CD14-positive monocyte (primary cell): ENCODE data around the gene MOGAT3. TPM values are rescaled to one million over a fixed set of nuclear protein-coding genes. Genes with fewer than 3 reads are reported as not detected.
A peak's percentile ranks its signal among the peaks of the same experiment; 100 is the strongest.

Experiments used
- DNase-seq, 3 donors: peaks; one replicate each; pipeline ENCODE4 v3.0.0-alpha.2; 2011 to 2022
- H2AFZ ChIP-seq: 2 replicates; pipeline ENCODE4 v1.6.0; 2012; ENCODE audit warnings: mild to moderate bottlenecking, low read depth, low read length, inconsistent platforms; ENCODE audit not compliant: insufficient read depth, poor library complexity, severe bottlenecking
- H3K27ac ChIP-seq, 2 donors: 1 replicate in 1 of 2; 2 replicates in 1 of 2; pipeline ENCODE4 v1.5.1; 2012 to 2013; ENCODE audit warnings: low read length in 2 of 2, control low read depth in 1 of 2, inconsistent platforms in 1 of 2, low read depth in 1 of 2, mild to moderate bottlenecking in 1 of 2
- H3K27me3 ChIP-seq, 2 donors: one replicate each; pipeline versions ENCODE4 v1.6.0 to v1.6.1; 2011 to 2013; ENCODE audit warnings: low read length in 2 of 2; ENCODE audit not compliant: control insufficient read depth in 2 of 2, insufficient read depth in 2 of 2
- H3K36me3 ChIP-seq, 2 donors: replicated peaks in 1 of 2; 1 replicate in 1 of 2; 2 replicates in 1 of 2; pipeline versions ENCODE4 v1.5.1 to v1.6.1; 2012 to 2013; ENCODE audit warnings: low read length in 2 of 2, control low read depth in 1 of 2, inconsistent platforms in 1 of 2, mild to moderate bottlenecking in 1 of 2; ENCODE audit not compliant: insufficient read depth in 2 of 2, control insufficient read depth in 1 of 2
- H3K4me1 ChIP-seq, 2 donors: 1 replicate in 1 of 2; 2 replicates in 1 of 2; pipeline versions ENCODE4 v1.5.1 to v1.6.1; 2012 to 2013; ENCODE audit warnings: low read length in 2 of 2, control low read depth in 1 of 2, inconsistent platforms in 1 of 2, mild to moderate bottlenecking in 1 of 2, moderate library complexity in 1 of 2; ENCODE audit not compliant: insufficient read depth in 2 of 2, control insufficient read depth in 1 of 2
- H3K4me2 ChIP-seq: replicated peaks from 2 replicates; pipeline ENCODE3; 2012; ENCODE audit warnings: low read length, moderate library complexity, mild to moderate bottlenecking; ENCODE audit not compliant: poor library complexity, severe bottlenecking; ENCODE audit errors: extremely low read depth
- H3K4me3 ChIP-seq, 3 experiments: fragments of 200-600 bp in 1 of 3; sonication (generic) in 1 of 3; replicated peaks in 1 of 3; 1 replicate in 2 of 3; 2 replicates in 1 of 3; pipeline ENCODE4 v1.5.1; 2011 to 2013; ENCODE audit warnings: low read length in 3 of 3, mild to moderate bottlenecking in 3 of 3, control low read depth in 2 of 3, low read depth in 2 of 3, inconsistent platforms in 1 of 3, moderate library complexity in 1 of 3
- H3K79me2 ChIP-seq: 2 replicates; pipeline ENCODE4 v1.6.0; 2012; ENCODE audit warnings: mild to moderate bottlenecking, control low read depth, inconsistent platforms, low read length, moderate library complexity; ENCODE audit not compliant: insufficient read depth
- H3K9ac ChIP-seq: 2 replicates; pipeline ENCODE4 v1.6.0; 2017; ENCODE audit warnings: low read length, mild to moderate bottlenecking; ENCODE audit not compliant: insufficient read depth, poor library complexity, severe bottlenecking
- H3K9me3 ChIP-seq, 2 donors: replicated peaks in 1 of 2; 1 replicate in 1 of 2; 2 replicates in 1 of 2; pipeline versions ENCODE4 v1.5.1 to v1.6.1; 2012 to 2013; ENCODE audit warnings: low read length in 2 of 2, control low read depth in 1 of 2; ENCODE audit not compliant: control insufficient read depth in 1 of 2, insufficient read depth in 1 of 2
- H4K20me1 ChIP-seq: 2 replicates; pipeline ENCODE4 v1.6.0; 2012; ENCODE audit warnings: mild to moderate bottlenecking, low read length, control low read depth, moderate library complexity; ENCODE audit not compliant: insufficient read depth
- H3K27ac Mint-ChIP-seq, 7 donors: one replicate each; pipeline ENCODE4 v1.8.0; 2020; ENCODE audit warnings: mild to moderate bottlenecking in 7 of 7, mixed read lengths in 7 of 7, moderate library complexity in 6 of 7, inconsistent platforms in 2 of 7
- H3K27me3 Mint-ChIP-seq, 3 donors: one replicate each; pipeline ENCODE4 v1.8.0; 2021 to 2022; ENCODE audit warnings: low read depth in 3 of 3, mild to moderate bottlenecking in 3 of 3, mixed read lengths in 3 of 3, moderate library complexity in 3 of 3, inconsistent platforms in 1 of 3
- H3K36me3 Mint-ChIP-seq, 2 donors: one replicate each; pipeline ENCODE4 v1.8.0; 2020; ENCODE audit warnings: mixed read lengths in 2 of 2, inconsistent platforms in 1 of 2, mild to moderate bottlenecking in 1 of 2
- H3K4me1 Mint-ChIP-seq: one replicate; pipeline ENCODE4 v1.8.0; 2020; ENCODE audit warnings: mild to moderate bottlenecking, mixed read lengths
- H3K4me3 Mint-ChIP-seq, 2 donors: one replicate each; pipeline ENCODE4 v1.8.0; 2020; ENCODE audit warnings: mild to moderate bottlenecking in 2 of 2, mixed read lengths in 2 of 2, moderate library complexity in 1 of 2
- H3K9me3 Mint-ChIP-seq, 7 donors: one replicate each; pipeline ENCODE4 v1.8.0; 2020 to 2022; ENCODE audit warnings: mixed read lengths in 7 of 7, mild to moderate bottlenecking in 6 of 7, moderate library complexity in 6 of 7, inconsistent platforms in 2 of 7
- WGBS: methylation state at CpG from one replicate; pipeline ENCODE4 v1.1.5; 2013; ENCODE audit warnings: missing lambda C conversion rate; ENCODE audit not compliant: insufficient coverage; 5-methylcytosine and 5-hydroxymethylcytosine counted together
- intact Hi-C, 2 donors: fragments of 100-400 bp; cut with micrococcal nuclease; formaldehyde crosslinking; loops; one replicate each; pipeline versions ENCODE4 v1.15.0 to v1.15.1; 2023
- polyA plus RNA-seq, 3 donors: library from polyadenylated mRNA; depleted of rRNA in 1 of 3; unstranded in 2 of 3; stranded (reverse) in 1 of 3; fragments of 300-500 nt in 2 of 3; fragments of >200 nt in 1 of 3; fragmentation: Illumina TruSeq in 2 of 3; gene quantifications; 1 replicate in 2 of 3; 2 replicates in 1 of 3; pipeline ENCODE4 v1.2.3, GENCODE V29; 2012 to 2021
- TF ChIP-seq, protein P1 (sequence below): fragments of 200-600 bp; IDR thresholded peaks from one replicate; pipeline ENCODE4 v1.8.0; 2022; ENCODE audit warnings: antibody characterized with exemption, mild to moderate bottlenecking

The MOGAT3 gene
- polyA plus RNA-seq, 3 donors, result not detected

DNA sequence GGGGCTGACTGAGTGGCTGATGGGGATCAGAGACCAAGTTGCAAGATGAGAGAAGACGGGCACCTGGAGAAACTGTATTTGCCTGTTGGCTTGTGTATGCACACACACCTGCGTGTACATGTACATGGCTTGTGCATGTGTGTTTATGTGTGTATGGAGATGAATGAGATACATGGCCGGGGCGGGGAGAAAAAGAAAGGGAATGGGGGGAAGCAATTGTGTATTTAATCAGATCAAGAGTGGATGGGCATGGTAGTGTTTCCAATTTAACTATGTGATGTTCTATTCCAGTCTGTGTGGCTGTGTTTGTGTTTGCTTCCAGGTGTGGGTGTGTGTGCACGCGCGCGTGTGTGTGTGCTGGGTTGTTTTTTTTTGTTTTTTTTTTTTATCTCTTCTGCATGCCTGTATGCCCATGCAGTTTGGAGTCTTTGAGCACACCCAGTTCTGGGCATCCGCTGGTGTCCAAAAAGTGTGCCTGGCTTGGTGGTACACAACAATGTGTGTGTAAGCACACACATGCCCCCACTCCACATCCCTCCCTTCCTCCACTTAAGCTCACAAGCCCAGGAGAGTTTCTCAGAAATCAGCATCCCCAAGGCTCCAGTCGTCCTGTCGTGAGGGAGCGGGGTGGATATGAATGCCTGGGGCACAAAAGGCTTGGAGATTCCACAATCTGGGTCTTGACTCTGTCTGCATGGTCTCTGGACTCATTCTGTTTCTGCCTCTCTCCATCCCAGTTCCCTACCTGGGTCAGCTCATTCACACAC is 33.0 kb downstream of the MOGAT3 start:
- Mint-ChIP-seq H3K4me1 (peaks cover 57% of the 10 kb centered on the region), H3K9me3 (peaks cover 2 to 49% (median 24%) of the 10 kb centered on the region in 7 donors), H3K27me3 (peaks cover 94 to 99% (median 94%) of the 10 kb centered on the region in 3 donors), H3K4me3 (peak overlapping the region in 1 of 2 donors; percentile 88), H3K27ac (no peak overlapping the region), H3K36me3 (peaks cover 19 to 32% of the 10 kb centered on the region in 2 donors)
- H3K4me2 ChIP-seq, result no peak overlapping the region
- no peaks in the 10 kb centered on the region for H3K36me3 ChIP-seq
- H3K79me2 ChIP-seq, result no peaks in the 10 kb centered on the region
- H3K9ac ChIP-seq, result no peak overlapping the region
- no peak for DNase-seq
- peaks cover 38 to 55% of the 10 kb centered on the region in 2 donors for H3K4me1 ChIP-seq
- WGBS, result 2% methylated on average over 5 of the region's 12 CpGs
- H4K20me1 ChIP-seq, result peaks cover 14% of the 10 kb centered on the region
- peaks cover 72 to 92% of the 10 kb centered on the region in 2 donors for H3K27me3 ChIP-seq
- H2AFZ ChIP-seq, result no peak overlapping the region
- H3K9me3 ChIP-seq, result peaks cover 6 to 40% of the 10 kb centered on the region in 2 donors
- TF ChIP-seq, protein P1, sequence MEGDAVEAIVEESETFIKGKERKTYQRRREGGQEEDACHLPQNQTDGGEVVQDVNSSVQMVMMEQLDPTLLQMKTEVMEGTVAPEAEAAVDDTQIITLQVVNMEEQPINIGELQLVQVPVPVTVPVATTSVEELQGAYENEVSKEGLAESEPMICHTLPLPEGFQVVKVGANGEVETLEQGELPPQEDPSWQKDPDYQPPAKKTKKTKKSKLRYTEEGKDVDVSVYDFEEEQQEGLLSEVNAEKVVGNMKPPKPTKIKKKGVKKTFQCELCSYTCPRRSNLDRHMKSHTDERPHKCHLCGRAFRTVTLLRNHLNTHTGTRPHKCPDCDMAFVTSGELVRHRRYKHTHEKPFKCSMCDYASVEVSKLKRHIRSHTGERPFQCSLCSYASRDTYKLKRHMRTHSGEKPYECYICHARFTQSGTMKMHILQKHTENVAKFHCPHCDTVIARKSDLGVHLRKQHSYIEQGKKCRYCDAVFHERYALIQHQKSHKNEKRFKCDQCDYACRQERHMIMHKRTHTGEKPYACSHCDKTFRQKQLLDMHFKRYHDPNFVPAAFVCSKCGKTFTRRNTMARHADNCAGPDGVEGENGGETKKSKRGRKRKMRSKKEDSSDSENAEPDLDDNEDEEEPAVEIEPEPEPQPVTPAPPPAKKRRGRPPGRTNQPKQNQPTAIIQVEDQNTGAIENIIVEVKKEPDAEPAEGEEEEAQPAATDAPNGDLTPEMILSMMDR, result no peak
- H3K27ac ChIP-seq, result no peak overlapping the region
- H3K4me3 ChIP-seq, result no peak overlapping the region
- intact Hi-C loops, result no loop called here

DNA sequence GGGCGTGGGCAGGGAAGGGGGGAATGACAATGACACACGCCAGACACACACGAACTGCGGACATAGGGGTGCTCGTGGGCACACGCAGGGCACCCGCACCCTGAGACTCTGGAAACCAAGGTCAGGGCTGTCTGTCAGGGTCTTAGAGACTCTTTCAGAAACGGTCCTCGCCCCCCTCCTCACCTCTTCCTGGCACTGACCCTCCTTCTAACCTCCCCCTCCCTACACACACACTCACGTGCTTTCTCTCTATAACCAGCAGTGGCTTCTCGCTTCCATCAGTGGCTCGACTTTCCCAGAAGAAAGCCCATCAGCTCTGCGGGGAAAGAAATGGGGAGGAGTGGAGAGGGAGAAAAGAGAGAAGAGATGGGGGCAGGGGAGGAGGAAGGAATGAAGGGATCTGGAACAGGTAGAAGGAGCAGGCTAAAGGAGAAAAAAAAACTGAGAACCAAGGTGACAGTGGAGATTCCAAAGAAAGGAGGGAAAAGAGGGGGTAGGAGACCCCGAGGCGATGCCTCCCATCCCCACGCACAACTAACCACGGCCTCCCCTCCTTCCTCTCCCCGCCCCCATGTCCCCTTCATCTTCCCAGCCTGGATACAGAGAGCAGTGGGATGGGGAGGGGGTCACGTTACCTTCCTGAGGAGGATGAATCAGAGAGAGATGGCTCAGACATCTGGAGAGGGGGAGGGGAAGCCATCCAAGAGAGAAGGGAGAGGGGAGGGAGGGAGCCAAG is 33.8 kb downstream of the MOGAT3 start:
- H3K4me1 ChIP-seq, result peaks cover 40 to 59% of the 10 kb centered on the region in 2 donors
- no peaks in the 10 kb centered on the region for H3K79me2 ChIP-seq
- no peak overlapping the region for H3K4me2 ChIP-seq
- peak overlapping the region in 3 of 7 donors; percentile 37 to 61 (median 61) for H3K27ac Mint-ChIP-seq
- DNase-seq, result peak in 1 of 3 donors; percentile 37
- H3K36me3 ChIP-seq, result no peaks in the 10 kb centered on the region
- peaks cover 14% of the 10 kb centered on the region for H4K20me1 ChIP-seq
- no peak overlapping the region for H3K4me3 ChIP-seq
- WGBS, result 0% methylated on average over 8 of the region's 19 CpGs
- H3K27me3 Mint-ChIP-seq, result peaks cover 93 to 98% (median 93%) of the 10 kb centered on the region in 3 donors
- intact Hi-C loops, result no loop called here
- H3K36me3 Mint-ChIP-seq, result peaks cover 19 to 32% of the 10 kb centered on the region in 2 donors
- H3K9me3 Mint-ChIP-seq, result peaks cover 2 to 51% (median 22%) of the 10 kb centered on the region in 7 donors
- peak overlapping the region in 1 of 2 donors; percentile 83 for H3K4me3 Mint-ChIP-seq
- H3K4me1 Mint-ChIP-seq, result peaks cover 58% of the 10 kb centered on the region
- H3K27ac ChIP-seq, result no peak overlapping the region
- TF ChIP-seq, protein P1, result no peak
- H3K9ac ChIP-seq, result no peak overlapping the region
- peaks cover 6 to 33% of the 10 kb centered on the region in 2 donors for H3K9me3 ChIP-seq
- no peak overlapping the region for H2AFZ ChIP-seq
- H3K27me3 ChIP-seq, result peaks cover 71 to 91% of the 10 kb centered on the region in 2 donors
